HG03066 (cell line): Measurements from ENCODE around the gene SLC43A1.
"Not testable (repeated sequence)": the region's sequence is repeated elsewhere in the genome, so short reads cannot be mapped to it uniquely, and the experiment has no call there.

Source experiments
- ATAC-seq: cut with Tn5 transposase; IDR thresholded peaks from one replicate; pipeline ENCODE4 v1.9.1; 2021; ENCODE audit warnings: low read depth; ENCODE audit not compliant: unreplicated experiment

SLC43A1 gene

GRCh38 chr11:57463671-57464538 is 51.6 kb downstream of the SLC43A1 start:
- ATAC-seq: no peak

GRCh38 chr11:57462597-57462996 is 52.9 kb downstream of the SLC43A1 start:
- no peak for ATAC-seq

- no peak for ATAC-seq
These were observed 53.5 kb downstream of the SLC43A1 start for GRCh38 chr11:57461841-57462489.

GRCh38 chr11:57460758-57461749 is 54.4 kb downstream of the SLC43A1 start:
- ATAC-seq: no peak

GRCh38 chr11:57460022-57460757 is 55.3 kb downstream of the SLC43A1 start, which contains the start of gene RTN4RL2:
Gene RTN4RL2 (plus strand): TSS chr11:57460528. CDS start chr11:57460866, 338 bp downstream.
- ATAC-seq: no peak

GRCh38 chr11:57459164-57460021 is 56.1 kb downstream of the SLC43A1 start:
- no peak for ATAC-seq

GRCh38 chr11:57458410-57459163 is 56.9 kb downstream of the SLC43A1 start:
- no peak for ATAC-seq

- no peak for ATAC-seq
These were observed 57.5 kb downstream of the SLC43A1 start for GRCh38 chr11:57458060-57458409.

- ATAC-seq: peak; percentile 21
These were observed 57.9 kb downstream of the SLC43A1 start for GRCh38 chr11:57457643-57458023.

- ATAC-seq: peak; percentile 57
These were observed 58.4 kb downstream of the SLC43A1 start for GRCh38 chr11:57456960-57457642.

- no peak for ATAC-seq
These were observed 61.8 kb downstream of the SLC43A1 start for GRCh38 chr11:57453543-57454177.

GRCh38 chr11:57446055-57446454 is 69.4 kb downstream of the SLC43A1 start:
- no peak for ATAC-seq

GRCh38 chr11:57445122-57445394 is 70.4 kb downstream of the SLC43A1 start:
- ATAC-seq: not testable (repeated sequence)

GRCh38 chr11:57444362-57445121 is 71.0 kb downstream of the SLC43A1 start:
- ATAC-seq: no peak

GRCh38 chr11:57440744-57441414 is 74.6 kb downstream of the SLC43A1 start:
- no peak for ATAC-seq

- ATAC-seq: no peak
These were observed 75.7 kb downstream of the SLC43A1 start for GRCh38 chr11:57439786-57440185.
